Thyroid gland (tissue), 4 donors: ENCODE data around the gene FKBP5.

Experiments used
- POLR2A ChIP-seq, 2 donors: fragments of 450-650 bp; IDR thresholded peaks; one replicate each; pipeline ENCODE4 v1.6.1; 2017; ENCODE audit warnings: antibody characterized with exemption in 2 of 2, mild to moderate bottlenecking in 2 of 2, moderate library complexity in 1 of 2
- TF ChIP-seq, protein P1 (sequence below), 6 experiments: fragments of 200-600 bp in 3 of 6; fragments of 450-650 bp in 3 of 6; sonication (generic) in 3 of 6; IDR thresholded peaks; one replicate each; pipeline ENCODE4 v1.5.1; 2016 to 2019; ENCODE audit warnings: antibody characterized with exemption in 6 of 6, mild to moderate bottlenecking in 2 of 6, inconsistent platforms in 1 of 6, moderate library complexity in 1 of 6

DNA sequence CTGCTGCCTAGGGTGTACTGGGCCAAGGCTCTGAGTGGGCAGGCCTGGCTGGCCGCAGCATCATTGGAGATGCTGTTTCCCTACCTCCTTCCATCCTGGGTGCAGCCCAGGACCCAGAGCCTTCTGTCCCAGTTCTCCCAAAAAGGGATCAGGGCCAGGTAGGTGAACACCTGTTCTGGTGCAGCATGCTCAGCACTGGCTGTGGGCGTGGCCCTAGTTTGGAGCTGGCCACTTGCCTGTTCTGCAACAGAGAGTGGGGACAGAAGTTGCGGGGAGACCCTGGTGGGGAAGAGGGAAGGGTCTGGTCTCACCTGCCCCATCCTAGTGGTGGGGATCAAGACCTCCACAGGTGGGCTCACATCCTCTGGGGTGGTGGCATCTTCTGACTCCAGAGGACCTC is 46.7 kb upstream of the FKBP5 start:
- TF ChIP-seq, protein P1, sequence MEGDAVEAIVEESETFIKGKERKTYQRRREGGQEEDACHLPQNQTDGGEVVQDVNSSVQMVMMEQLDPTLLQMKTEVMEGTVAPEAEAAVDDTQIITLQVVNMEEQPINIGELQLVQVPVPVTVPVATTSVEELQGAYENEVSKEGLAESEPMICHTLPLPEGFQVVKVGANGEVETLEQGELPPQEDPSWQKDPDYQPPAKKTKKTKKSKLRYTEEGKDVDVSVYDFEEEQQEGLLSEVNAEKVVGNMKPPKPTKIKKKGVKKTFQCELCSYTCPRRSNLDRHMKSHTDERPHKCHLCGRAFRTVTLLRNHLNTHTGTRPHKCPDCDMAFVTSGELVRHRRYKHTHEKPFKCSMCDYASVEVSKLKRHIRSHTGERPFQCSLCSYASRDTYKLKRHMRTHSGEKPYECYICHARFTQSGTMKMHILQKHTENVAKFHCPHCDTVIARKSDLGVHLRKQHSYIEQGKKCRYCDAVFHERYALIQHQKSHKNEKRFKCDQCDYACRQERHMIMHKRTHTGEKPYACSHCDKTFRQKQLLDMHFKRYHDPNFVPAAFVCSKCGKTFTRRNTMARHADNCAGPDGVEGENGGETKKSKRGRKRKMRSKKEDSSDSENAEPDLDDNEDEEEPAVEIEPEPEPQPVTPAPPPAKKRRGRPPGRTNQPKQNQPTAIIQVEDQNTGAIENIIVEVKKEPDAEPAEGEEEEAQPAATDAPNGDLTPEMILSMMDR (IDR thresholded peaks at IDR 0.05) = no peak
- no peak for TF ChIP-seq POLR2A (IDR thresholded peaks at IDR 0.05)
